Inferior parietal cortex (tissue), 1 donor: ENCODE data around the gene FRMD4A.

Experiments
- DNase-seq: peaks from one replicate; pipeline ENCODE4 v3.0.0-alpha.2; 2016; ENCODE audit errors: extremely low spot score

Gene FRMD4A

GRCh38 chr10:13705526-13706174 lies 625.1 kb downstream of the FRMD4A start:
- DNase-seq, result no peak

GRCh38 chr10:13704964-13705363 lies 625.8 kb downstream of the FRMD4A start:
- DNase-seq, result no peak

- no peak for DNase-seq
Measured at GRCh38 chr10:13703997-13704536, 626.7 kb downstream of the FRMD4A start.

GRCh38 chr10:13703101-13703818 lies 627.5 kb downstream of the FRMD4A start:
- DNase-seq, result no peak

GRCh38 chr10:13701157-13701919 lies 629.4 kb downstream of the FRMD4A start:
- DNase-seq, result no peak

GRCh38 chr10:13700473-13701144 lies 630.1 kb downstream of the FRMD4A start:
- no peak for DNase-seq

- no peak for DNase-seq
Measured at GRCh38 chr10:13699216-13699615, 631.5 kb downstream of the FRMD4A start.

GRCh38 chr10:13698217-13698616 lies 632.5 kb downstream of the FRMD4A start:
- no peak for DNase-seq

- no peak for DNase-seq
Measured at GRCh38 chr10:13696071-13696470, 634.7 kb downstream of the FRMD4A start.

- DNase-seq, result no peak
Measured at GRCh38 chr10:13695588-13695987, 635.1 kb downstream of the FRMD4A start.

GRCh38 chr10:13693783-13694700 lies 636.7 kb downstream of the FRMD4A start:
- no peak for DNase-seq

- DNase-seq, result no peak
Measured at GRCh38 chr10:13690281-13690825, 640.4 kb downstream of the FRMD4A start.

GRCh38 chr10:13686331-13686752 lies 644.4 kb downstream of the FRMD4A start:
- no peak for DNase-seq

GRCh38 chr10:13685885-13686284 lies 644.8 kb downstream of the FRMD4A start:
- DNase-seq, result no peak

- no peak for DNase-seq
Measured at GRCh38 chr10:13684806-13685482, 645.8 kb downstream of the FRMD4A start.

- no peak for DNase-seq
Measured at GRCh38 chr10:13684252-13684791, 646.4 kb downstream of the FRMD4A start.

GRCh38 chr10:13683017-13683416 lies 647.7 kb downstream of the FRMD4A start:
- DNase-seq, result no peak

- no peak for DNase-seq
Measured at GRCh38 chr10:13681960-13682359, 648.8 kb downstream of the FRMD4A start.

GRCh38 chr10:13681528-13681927 lies 649.2 kb downstream of the FRMD4A start:
- DNase-seq, result no peak

- DNase-seq, result no peak
Measured at GRCh38 chr10:13681095-13681494, 649.6 kb downstream of the FRMD4A start.
